ENCODE measurements around the gene CTAGE1. TPM values are rescaled to one million over a fixed set of nuclear protein-coding genes. Genes with fewer than 3 reads are reported as not detected.

CTAGE1 gene
- total and polyA plus RNA-seq, 2 donors (not counting 3 experiments of a cell fraction or from before 2014, with no cell fraction given), result not detected

GRCh38 chr18:22422909-22423548, 5.3 kb upstream of the CTAGE1 start:
- peak overlapping the region; percentile 92 for H2AFZ ChIP-seq (ENCODE audit: low read depth, low read length)
- no peaks in the 10 kb centered on the region for H4K20me1 ChIP-seq (replicated peaks; ENCODE audit: control insufficient read depth, extremely low read depth, insufficient read depth, low read length)
- dilution Hi-C loops (cut with MboI; ENCODE audit: extremely low pct_ligation_motif_present, low sequenced_read_pairs), result no loop called here
- no peaks in the 10 kb centered on the region for H3K27me3 ChIP-seq (ENCODE audit: control insufficient read depth in 2 of 2, insufficient read depth in 2 of 2, low read length in 2 of 2)
- no peaks in the 10 kb centered on the region for H3K9me1 ChIP-seq (replicated peaks; ENCODE audit: control insufficient read depth, extremely low read depth, insufficient read depth, low read length)
- CTCF ChIA-PET, result interaction anchor here (0.8 kb wide), 1 partner anchor 20 kb away, joined by 4 read pairs; no protein-coding TSS in a partner anchor
- no TSS peak for BruUV-seq (replicated peaks)
- no peaks in the 10 kb centered on the region for H3K79me2 ChIP-seq (ENCODE audit: control insufficient read depth, insufficient read depth, low read length)
- H3K27ac ChIP-seq (ENCODE audit: insufficient read depth, low read depth, low read length), result no peak overlapping the region
- FAIRE-seq, result peak; percentile 86
- H3K4me2 ChIP-seq (ENCODE audit: insufficient read depth, low read length), result no peak overlapping the region
- TF ChIP-seq POLR2AphosphoS5 (IDR thresholded peaks at IDR 0.05; ENCODE audit: insufficient read depth, low read depth, low read length), result no peak
- TF ChIP-seq MAX (IDR thresholded peaks at IDR 0.05; ENCODE audit: insufficient read depth, insufficient read length), result no peak
- TF ChIP-seq FOS (IDR thresholded peaks at IDR 0.05; ENCODE audit: borderline replicate concordance, insufficient read depth, low read length), result no peak
- TF ChIP-seq POLR2A (IDR thresholded peaks at IDR 0.05; ENCODE audit: low read depth, low read length), result no peak
- no peak for TF ChIP-seq EZH2 (IDR thresholded peaks at IDR 0.05; ENCODE audit: borderline replicate concordance, low read depth, low read length, severe bottlenecking)
- no peak for TF ChIP-seq MYC (IDR thresholded peaks at IDR 0.05; ENCODE audit: low read depth, low read length)
- no peak for TF ChIP-seq JUN (IDR thresholded peaks at IDR 0.05; ENCODE audit: borderline replicate concordance, insufficient read depth, insufficient read length, low read depth)
- TF ChIP-seq GATA2 (IDR thresholded peaks at IDR 0.05; ENCODE audit: insufficient read depth, insufficient read length, low read depth, low read length), result no peak
- DNase-seq (ENCODE audit: low read depth, low spot score), result peak; percentile 90
- H3K4me3 ChIP-seq (replicated peaks in 1 of 3; ENCODE audit: insufficient read depth in 1 of 3, low read depth in 1 of 3, low read length in 3 of 3), result no peak overlapping the region
- peaks cover 8% of the 10 kb centered on the region for H3K4me1 ChIP-seq (ENCODE audit: control insufficient read depth, extremely low read depth, insufficient read depth, low read length)
- POLR2A ChIA-PET, result no interaction called here
- H3K9ac ChIP-seq (replicated peaks; ENCODE audit: extremely low read depth, insufficient read depth, low read length), result no peak overlapping the region
- intact Hi-C loops (cut with micrococcal nuclease), result no loop called here
- H3K36me3 ChIP-seq (ENCODE audit: control insufficient read depth in 2 of 2, extremely low read depth in 1 of 2, insufficient read depth in 2 of 2, low read length in 2 of 2), result no peaks in the 10 kb centered on the region
- H3K9me3 ChIP-seq (replicated peaks; ENCODE audit: control insufficient read depth, insufficient read depth, low read length), result no peaks in the 10 kb centered on the region

All from endothelial cell of umbilical vein (primary cell).